HG02884 (cell line): ENCODE measurements around the gene FAM83E.
"Not testable (repeated sequence)": the region's sequence is repeated elsewhere in the genome, so short reads cannot be mapped to it uniquely, and the experiment has no call there.

Experiments used
- ATAC-seq: cut with Tn5 transposase; IDR thresholded peaks from one replicate; pipeline ENCODE4 v1.9.1; 2021; ENCODE audit warnings: mild to moderate bottlenecking, moderate library complexity; ENCODE audit not compliant: unreplicated experiment

The FAM83E gene

DNA sequence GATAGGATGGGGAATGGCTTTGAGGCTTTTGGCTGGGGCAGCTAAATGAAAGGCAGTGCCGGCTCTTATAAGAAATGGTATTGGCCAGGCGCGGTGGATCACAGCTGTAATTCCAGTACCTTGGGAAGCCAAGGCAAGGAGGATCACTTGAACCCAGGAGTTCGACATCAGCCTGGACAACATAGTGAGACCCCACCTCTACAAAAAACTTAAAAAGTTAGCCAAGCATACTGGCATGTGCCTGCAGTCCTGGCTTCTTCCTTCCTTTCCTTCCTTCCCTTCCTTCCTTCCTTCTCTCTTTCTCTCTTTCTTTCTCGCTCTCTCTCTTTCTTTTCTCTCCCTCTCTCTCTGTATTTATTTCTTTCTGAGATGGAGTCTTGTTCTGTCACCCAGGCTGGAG, 28.0 kb upstream of the FAM83E start:
- ATAC-seq = no peak

DNA sequence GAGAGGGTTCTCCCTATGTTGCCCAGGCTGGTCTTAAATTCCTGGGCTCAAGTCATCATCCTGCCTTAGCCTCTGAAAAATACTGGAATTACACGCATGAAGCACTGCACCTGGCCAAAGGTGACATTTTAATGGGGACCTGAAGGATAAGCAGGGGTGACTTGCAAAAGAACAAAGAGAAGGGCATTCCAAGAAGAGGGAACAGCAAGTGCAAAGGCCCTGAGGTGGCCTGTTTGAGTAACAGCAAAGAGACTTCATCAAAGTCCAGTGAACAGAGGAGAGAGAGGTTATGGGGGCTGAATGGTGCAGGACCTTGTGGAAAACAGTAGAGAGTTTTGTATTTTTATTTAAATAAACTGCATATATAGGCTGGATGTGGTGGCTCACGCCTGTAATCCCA, 27.0 kb upstream of the FAM83E start:
- no peak for ATAC-seq

- no peak for ATAC-seq
Measured at GRCh38 chr19:48639483-48640375, 24.9 kb upstream of the FAM83E start.

DNA sequence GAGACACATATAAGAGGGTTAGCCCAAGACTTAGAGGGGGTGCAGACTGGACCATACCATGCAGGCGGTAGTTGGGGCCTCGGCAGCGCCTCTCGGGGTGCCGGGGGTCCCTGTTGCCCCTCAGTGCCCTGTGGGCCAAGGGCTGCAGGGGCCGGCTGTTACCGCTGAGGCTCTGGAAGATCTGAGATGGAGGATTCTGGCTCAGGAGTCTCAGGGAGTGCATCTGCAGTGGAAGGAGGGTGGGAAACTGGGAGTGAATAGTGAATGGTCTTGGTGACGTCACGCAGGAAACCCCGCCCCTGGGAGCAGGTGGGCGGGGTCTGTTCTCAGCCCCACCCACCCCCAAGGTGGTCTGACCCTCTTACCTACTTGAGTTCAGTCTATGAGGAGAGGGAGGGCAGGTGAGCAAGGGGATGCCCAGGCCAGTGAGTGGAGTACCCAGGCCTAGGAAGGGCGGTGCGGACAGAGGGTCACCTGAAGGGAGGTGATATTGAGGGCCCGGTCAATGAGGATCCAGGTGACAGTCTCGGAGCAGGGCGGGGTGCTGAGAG, 24.0 kb upstream of the FAM83E start:
- ATAC-seq = no peak

DNA sequence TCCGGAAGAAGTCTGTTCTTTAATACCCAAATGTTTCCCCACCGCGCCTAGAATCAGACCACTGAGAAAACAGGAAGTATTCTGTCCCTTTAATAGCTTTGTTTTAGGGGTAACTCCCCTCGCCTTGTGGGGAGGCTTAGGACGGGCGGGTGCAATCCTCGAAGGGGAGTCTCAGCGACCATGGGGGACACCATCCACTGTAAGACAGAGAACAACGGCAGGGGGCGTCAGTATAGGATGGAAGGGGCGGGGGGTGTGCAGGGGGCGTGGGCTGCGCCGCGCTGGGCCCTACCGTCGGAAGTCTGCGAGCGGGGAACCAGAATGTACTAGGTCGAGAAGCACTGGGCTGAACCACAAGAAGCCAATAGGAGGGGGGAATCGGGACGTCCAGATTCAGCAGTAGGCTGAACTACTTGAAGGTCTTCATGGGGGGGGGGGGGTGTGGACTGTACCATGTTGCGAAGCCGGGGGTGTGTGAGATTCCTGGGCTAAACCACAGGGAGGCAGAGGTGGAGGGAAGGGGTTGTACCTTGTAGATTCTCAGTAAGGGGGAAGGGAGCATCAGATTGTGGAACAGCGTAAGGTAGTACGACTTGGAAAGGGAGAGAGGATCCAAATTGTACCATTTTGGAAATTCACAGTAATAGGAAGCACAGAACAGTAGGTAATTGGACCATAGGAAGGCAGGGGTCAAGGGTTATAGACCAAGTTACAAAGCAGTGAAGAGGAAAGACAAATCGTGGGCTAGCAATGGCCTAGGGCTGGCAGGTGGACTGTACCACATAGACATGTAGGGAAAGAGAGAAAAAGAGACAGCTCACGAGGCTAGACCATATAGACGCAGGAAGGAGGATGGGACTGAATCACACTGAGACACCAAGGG, 23.3 kb upstream of the FAM83E start:
- ATAC-seq = peak; percentile 23

DNA sequence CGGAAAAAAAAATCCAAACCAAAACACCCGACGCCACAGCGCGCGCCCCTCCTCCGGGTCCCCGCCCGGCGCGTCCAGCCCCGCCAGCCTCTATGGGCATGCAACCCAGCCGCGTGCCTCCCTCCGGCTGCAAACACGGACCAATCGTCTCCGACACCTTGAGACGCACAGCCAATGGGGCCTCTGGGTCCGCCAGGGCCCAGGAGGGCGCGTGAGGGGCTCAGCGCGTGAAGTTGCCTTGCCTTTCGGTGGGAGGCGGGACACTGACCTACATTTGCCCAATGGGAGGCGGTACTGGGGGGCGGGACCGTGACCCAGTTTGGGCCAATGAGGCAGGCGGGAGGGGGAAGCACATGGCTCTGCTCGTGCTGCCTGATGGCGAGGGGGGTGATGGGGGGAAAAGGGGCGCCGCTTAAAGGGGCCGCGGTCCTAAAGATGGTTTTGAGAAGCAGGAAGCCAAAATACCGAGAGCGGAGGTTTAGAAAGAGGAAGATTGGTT, 22.6 kb upstream of the FAM83E start:
- peak; percentile 58 for ATAC-seq

DNA sequence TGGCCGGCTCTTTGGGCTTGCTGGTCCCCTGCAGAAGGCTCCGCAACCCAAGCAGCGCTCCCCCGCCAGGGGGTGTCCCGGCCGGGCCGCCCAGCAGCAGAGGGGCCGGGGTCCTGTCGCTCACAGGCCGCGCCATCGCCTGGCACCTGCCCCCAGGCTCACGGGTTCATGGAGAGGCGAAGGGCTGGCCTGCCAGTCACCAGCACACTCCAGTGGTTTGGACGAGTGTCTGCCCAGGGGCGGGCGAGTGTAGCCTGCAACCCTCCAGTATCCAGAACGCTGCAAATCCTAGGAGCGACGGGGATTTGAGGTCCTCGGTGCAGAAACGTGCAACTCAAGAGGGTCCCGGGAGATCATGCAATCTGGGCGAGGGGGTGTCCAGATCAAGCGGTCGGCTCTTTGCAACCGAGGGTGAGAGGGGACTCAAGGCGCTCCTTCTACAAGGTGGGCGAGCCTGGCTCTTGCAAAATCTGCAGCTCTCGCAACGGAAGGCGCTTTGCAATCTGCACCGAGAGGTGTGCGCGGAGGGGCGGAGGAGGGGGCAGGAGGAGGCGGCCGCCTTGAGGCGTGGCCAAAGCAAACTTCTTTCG, 22.1 kb upstream of the FAM83E start, which contains the start of gene DBP:
TSS of gene DBP (minus strand) at position 521 of the 590 bp plus-strand sequence. CDS start at position 136, 385 bp downstream.
- ATAC-seq = no peak

DNA sequence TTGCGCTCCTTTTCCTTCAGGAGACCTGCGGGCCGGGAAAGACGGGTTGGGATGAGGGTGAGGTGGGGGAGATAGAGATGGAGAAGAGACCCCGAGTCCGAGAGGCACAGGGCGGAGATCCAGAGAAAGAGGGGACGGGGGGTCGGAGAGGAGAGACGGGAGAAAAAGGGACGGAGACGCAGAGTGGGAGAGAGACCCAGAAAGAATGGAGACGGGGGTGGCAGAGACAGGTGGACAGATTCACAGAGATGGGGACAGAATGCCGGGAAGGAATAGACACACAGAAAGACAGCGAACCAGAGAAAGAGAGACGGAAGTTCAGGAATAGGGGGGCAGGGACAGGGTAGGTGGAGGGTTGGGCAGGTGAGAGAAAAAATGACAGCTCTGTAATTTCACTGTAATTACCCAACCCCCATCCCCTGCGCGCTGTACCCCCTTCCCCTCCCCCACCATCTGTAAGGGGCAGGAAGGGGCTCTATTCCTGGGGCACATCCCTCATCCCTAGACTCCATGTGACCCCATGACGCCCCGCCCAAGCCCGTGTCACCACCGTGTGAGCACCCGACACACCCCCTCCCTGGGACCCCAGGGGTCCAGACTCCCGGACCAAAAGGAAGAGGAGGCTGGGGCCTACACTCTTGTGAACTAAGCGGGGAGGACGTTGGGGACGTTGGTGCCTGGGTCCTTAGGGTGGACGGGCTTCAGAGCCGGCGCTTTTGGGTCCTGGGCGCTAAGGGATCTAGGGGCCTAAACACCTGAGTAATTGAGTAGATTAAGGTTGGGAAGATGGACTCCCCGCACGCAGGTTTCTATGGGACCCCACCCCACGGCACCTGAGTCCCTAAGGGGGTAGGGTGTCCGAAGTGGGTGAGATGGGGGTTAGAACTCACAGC, 21.3 kb upstream of the FAM83E start:
- no peak for ATAC-seq

GRCh38 chr19:48635263-48635965, 20.5 kb upstream of the FAM83E start:
- no peak for ATAC-seq

GRCh38 chr19:48634424-48635262, 19.8 kb upstream of the FAM83E start:
- ATAC-seq = no peak

DNA sequence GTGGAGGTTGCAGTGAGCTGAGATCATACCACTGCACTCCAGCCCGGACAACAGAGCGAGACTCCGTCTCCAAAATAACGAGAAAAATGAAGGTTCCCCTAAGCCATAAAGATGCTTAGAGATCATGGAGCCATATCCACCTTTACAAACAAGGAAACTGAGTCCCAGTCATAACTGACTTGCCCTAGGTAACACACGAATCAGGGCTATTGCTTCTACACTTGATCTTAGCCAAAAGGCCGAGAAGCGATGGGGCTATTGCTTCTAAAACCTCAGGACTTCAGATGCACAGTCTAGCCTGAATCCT, 19.1 kb upstream of the FAM83E start:
- ATAC-seq = no peak

- no peak for ATAC-seq
Measured at GRCh38 chr19:48633148-48634035, 18.5 kb upstream of the FAM83E start.

DNA sequence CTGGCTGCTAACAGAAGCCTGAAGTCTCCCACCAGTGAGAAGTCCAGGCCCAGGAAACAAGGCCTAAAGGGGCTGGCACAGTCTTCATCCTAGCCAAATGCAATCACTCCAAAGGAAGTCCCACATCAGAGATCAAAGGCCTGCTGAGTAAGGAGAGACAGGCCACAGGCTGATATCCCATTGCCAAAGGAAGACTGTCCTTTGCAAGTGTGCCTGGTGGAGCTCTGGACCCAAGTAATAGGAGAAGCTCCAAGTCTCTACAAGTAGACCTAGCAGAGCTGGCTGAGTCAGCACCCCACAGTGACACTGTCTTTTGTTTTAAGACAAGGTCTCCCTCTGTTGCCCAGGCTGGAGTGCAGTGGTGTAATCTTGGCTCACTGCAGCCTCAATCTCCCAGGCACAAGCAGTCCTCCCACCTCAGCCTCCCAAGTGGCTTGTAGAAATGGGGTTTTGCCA, 17.8 kb upstream of the FAM83E start:
- no peak for ATAC-seq

GRCh38 chr19:48632286-48632685, 17.4 kb upstream of the FAM83E start:
- ATAC-seq = not testable (repeated sequence)

- no peak for ATAC-seq
Measured at GRCh38 chr19:48631225-48631624, 16.3 kb upstream of the FAM83E start.

- ATAC-seq = no peak
Measured at GRCh38 chr19:48630296-48631063, 15.6 kb upstream of the FAM83E start.
